ENCODE measurements around the gene MT1F. TPM values are rescaled to one million over a fixed set of nuclear protein-coding genes. Genes with fewer than 3 reads are reported as not detected.
"Not testable (repeated sequence)": the region's sequence is repeated elsewhere in the genome, so short reads cannot be mapped to it uniquely, and the experiment has no call there.

MT1F gene
- total and polyA plus RNA-seq, 9 of the 15 experiments (the other 6 are each of a cell fraction or from before 2014, with no cell fraction given) = 0.18 to 0.68 (median 0.29) TPM; not detected in 5

DNA sequence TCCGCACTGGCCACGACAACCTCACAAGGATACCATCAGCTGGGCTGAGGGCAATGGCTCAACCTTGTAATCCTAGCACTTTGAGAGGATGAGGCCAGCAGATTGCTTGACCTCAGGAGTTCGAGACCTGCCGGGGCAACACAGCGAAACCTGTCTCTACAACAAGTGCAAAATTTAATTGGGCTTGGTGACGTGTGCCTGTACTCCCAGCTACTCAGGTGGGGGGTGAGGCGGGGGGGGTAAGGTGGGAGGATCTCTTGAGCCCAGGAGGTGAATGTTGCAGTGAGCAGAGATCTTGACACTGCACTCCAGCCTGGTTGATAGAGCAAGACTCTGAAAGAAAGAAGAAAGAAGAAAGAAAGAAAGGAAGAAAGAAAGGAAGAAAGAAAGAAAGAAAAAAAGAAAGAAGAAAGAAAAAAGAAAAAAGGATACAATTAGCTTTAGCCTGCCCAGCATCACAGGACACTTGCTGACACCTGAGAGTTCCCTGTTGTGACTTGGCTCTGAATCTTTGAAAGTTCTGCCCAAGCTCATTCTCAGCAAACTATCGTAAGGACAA lies 37.3 kb upstream of the MT1F start:
- Histone ChIP-seq H3K4me2 (ENCODE audit: insufficient read depth, low read length) (no peak overlapping the region), H3K27me3 (ENCODE audit: control insufficient read depth in 2 of 2, insufficient read depth in 2 of 2, low read length in 2 of 2) (peaks cover 22 to 41% of the 10 kb centered on the region in 2 experiments), H3K36me3 (ENCODE audit: control insufficient read depth, insufficient read depth, low read length) (no peaks in the 10 kb centered on the region), H4K20me1 (replicated peaks; ENCODE audit: control insufficient read depth, insufficient read depth, low read length) (no peaks in the 10 kb centered on the region), H3K27ac (ENCODE audit: extremely low read depth, low read depth, low read length) (no peak overlapping the region), H3K4me1 (replicated peaks in 1 of 2; ENCODE audit: control insufficient read depth in 2 of 2, insufficient read depth in 2 of 2, low read length in 2 of 2) (peaks cover 0 to 10% of the 10 kb centered on the region in 2 experiments; a peak in 2 of 5 replicates), H3K9me3 (replicated peaks; ENCODE audit: control insufficient read depth, insufficient read depth, low read depth, low read length) (no peaks in the 10 kb centered on the region), H3K9me1 (ENCODE audit: control insufficient read depth, insufficient read depth, low read length) (no peaks in the 10 kb centered on the region), H2AFZ (ENCODE audit: low read depth, low read length) (no peak overlapping the region), H3K79me2 (ENCODE audit: control insufficient read depth, insufficient read depth, low read length) (no peaks in the 10 kb centered on the region), H3K4me3 (no peak overlapping the region), H3K9ac (ENCODE audit: insufficient read depth in 1 of 2, low read depth in 2 of 2, low read length in 2 of 2) (no peak overlapping the region)
- FAIRE-seq (no peak), ATAC-seq (no peak), DNase-seq (ENCODE audit: extremely low read depth in 1 of 4, low spot score in 3 of 4) (no peak)
- intact Hi-C loops (cut with micrococcal nuclease) = no loop called here
- POLR2A ChIA-PET = no interaction called here
- CTCF ChIA-PET (ENCODE audit: low intra/inter-chr PET ratio) = no interaction called here
- in situ Hi-C loops (cut with MboI) = no loop called here
- WGBS (ENCODE audit: insufficient coverage, low coverage, missing lambda C conversion rate) = 4% methylated on average over 8 of the region's 8 CpGs
- TF ChIP-seq HMGN3 (IDR thresholded peaks at IDR 0.05; ENCODE audit: borderline replicate concordance, extremely low read depth, insufficient read length, low read depth, low read length) (no peak), GTF2A2 (tag; IDR thresholded peaks at IDR 0.05) (no peak), ZNF12 (CRISPR knock-in tag; IDR thresholded peaks at IDR 0.05) (no peak), ZNF408 (CRISPR knock-in tag; IDR thresholded peaks at IDR 0.05; ENCODE audit: low read depth) (no peak), KLF6 (CRISPR knock-in tag; IDR thresholded peaks at IDR 0.05; ENCODE audit: borderline replicate concordance) (no peak)
- BruUV-seq (replicated peaks) = no TSS peak

DNA sequence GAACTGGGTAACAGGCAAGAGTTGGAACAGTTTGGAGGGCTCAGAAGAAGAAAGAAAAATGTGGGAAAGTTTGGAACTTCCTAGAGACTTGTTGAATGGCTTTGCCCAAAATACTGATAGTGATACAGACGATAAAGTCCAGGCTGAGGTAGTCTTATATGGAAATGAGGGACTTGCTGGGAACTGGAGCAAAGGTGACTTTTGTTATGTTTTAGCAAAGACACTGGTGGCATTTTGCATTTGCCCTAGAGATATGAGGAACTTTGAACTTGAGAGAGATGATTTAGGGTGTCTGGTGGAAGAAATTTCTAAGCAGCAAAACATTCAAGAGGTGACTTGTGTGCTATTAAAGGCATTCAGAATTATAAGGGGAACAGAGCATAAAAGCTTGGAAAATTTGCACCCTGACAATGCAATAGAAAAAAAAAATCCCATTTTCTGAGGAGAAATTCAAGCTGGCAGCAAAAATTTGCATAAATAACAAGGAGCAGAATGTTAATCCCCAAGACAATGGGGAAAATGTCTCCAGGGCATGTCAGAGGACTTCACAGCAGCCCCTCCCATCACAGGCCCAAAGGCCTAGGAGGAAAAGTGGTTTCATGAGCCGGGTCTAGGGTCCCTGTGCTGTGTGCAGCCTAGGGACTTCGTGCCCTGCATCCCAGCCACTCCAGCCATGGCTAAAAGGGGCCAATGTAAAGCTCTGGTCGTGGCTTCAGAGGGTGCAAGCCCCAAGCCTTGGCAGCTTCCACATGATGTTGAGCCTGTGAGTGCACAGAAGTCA lies 35.9 kb upstream of the MT1F start:
- POLR2A ChIA-PET; intact Hi-C loops (cut with micrococcal nuclease); H2AFZ ChIP-seq (ENCODE audit: low read depth, low read length); H3K27ac ChIP-seq (ENCODE audit: extremely low read depth, low read depth, low read length); H3K4me3 ChIP-seq; H3K9ac ChIP-seq (ENCODE audit: insufficient read depth in 1 of 2, low read depth in 2 of 2, low read length in 2 of 2); H3K79me2 ChIP-seq (ENCODE audit: control insufficient read depth, insufficient read depth, low read length); BruUV-seq (replicated peaks); H3K4me2 ChIP-seq (ENCODE audit: insufficient read depth, low read length); ATAC-seq; in situ Hi-C loops (cut with MboI); DNase-seq (ENCODE audit: extremely low read depth in 1 of 4, low spot score in 3 of 4); H3K9me3 ChIP-seq (replicated peaks; ENCODE audit: control insufficient read depth, insufficient read depth, low read depth, low read length); H4K20me1 ChIP-seq (replicated peaks; ENCODE audit: control insufficient read depth, insufficient read depth, low read length); H3K9me1 ChIP-seq (ENCODE audit: control insufficient read depth, insufficient read depth, low read length); CTCF ChIA-PET (ENCODE audit: low intra/inter-chr PET ratio); H3K36me3 ChIP-seq (ENCODE audit: control insufficient read depth, insufficient read depth, low read length); FAIRE-seq: not testable (repeated sequence)
- Histone ChIP-seq H3K4me1 (replicated peaks in 1 of 2; ENCODE audit: control insufficient read depth in 2 of 2, insufficient read depth in 2 of 2, low read length in 2 of 2) (peaks cover 0 to 12% of the 10 kb centered on the region in 2 experiments; a peak in 2 of 5 replicates), H3K27me3 (ENCODE audit: control insufficient read depth in 2 of 2, insufficient read depth in 2 of 2, low read length in 2 of 2) (peaks cover 27 to 47% of the 10 kb centered on the region in 2 experiments)
- 0% methylated on average over 4 of the region's 4 CpGs for WGBS (ENCODE audit: insufficient coverage, low coverage, missing lambda C conversion rate)
